Measurements from ENCODE around the gene SPRR2D. TPM values are rescaled to one million over a fixed set of nuclear protein-coding genes. Genes with fewer than 3 reads are reported as not detected.

Gene SPRR2D
- not detected in 2 replicates for total RNA-seq

DNA sequence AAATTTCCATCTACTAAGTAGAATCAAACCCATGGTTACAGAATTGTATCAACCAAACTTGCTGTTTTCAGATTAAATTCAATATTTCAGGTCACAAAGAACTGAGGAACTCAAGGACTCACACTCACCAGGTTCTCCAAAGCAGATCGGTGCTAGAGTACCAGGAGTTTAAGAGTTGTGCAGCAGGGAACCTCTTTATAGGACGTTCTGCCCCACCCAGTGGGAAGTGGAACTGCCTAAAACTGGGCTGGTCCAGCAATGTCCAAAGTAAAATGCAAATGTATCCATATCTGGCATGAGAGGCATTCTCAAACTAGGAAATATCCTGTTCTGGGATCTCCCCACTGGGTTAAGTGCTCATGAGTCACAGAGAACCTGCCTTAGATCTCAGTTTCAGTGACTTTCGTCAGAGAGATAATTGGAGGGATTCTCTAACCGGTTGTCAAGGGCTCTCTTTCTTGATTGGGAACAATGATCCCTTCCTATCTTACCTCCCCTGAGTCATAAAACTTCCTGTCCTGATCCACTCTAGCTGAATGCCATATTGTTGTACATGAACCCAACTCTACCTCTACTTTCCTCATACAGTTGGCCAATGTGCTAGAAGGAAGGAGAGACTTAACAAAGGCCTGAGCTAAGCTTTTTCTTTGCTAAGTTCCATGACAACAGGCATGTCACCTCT is at the start of gene SPRR2D:
Gene SPRR2D, minus strand, starts transcription at position 171 of the 682 bp plus-strand sequence. CDS start 774 bp downstream, outside the sequence.

GRCh38 chr1:153071511-153071910 is 30.6 kb upstream of the SPRR2D start, which contains the start of gene SPRR2B:
Gene SPRR2B, minus strand, starts transcription at chr1:153071611. Its CDS starts 772 bp downstream, at chr1:153070839.

DNA sequence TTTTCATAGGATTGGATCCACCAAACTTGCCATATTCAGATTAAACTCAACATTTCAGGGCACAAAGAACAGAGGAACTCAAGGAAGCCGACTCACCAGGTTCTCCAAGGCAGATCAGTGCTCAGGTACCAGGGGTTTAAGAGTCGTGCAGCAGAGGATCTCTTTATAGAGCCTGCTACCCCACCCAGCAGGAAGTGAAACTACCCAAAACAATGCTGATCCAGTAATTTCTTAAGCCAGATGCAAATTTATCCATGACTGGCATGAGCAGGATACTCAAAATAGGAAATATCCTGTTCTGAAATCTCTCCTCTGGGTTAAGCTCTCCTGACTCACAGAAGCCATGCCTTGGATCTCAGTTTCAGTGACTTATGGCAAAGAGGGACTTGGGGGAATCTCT is 16.5 kb upstream of the SPRR2D start, which contains the start of gene SPRR2A:
Gene SPRR2A, minus strand, starts transcription at position 138 of the 400 bp plus-strand sequence. CDS start 777 bp downstream, outside the sequence.

GRCh38 chr1:153030895-153031294 is 10.0 kb downstream of the SPRR2D start, which contains the start of gene SPRR1B:
Gene SPRR1B, plus strand, starts transcription at chr1:153031203. Its CDS starts 1,143 bp downstream, at chr1:153032346.

GRCh38 chr1:153001382-153001781 is 39.5 kb downstream of the SPRR2D start, which contains the start of gene SPRR3:
Gene SPRR3, plus strand, starts transcription at chr1:153001749. Its CDS starts 1,272 bp downstream, at chr1:153003021.

Other genes with a start within 250 kb of the SPRR2D start
- gene LCE1D, start 244.4 kb downstream of the SPRR2D start, total RNA-seq = not detected in 2 replicates
- not detected in 2 replicates for gene LCE1C, start 234.5 kb downstream of the SPRR2D start, total RNA-seq
- gene LCE1B, start 229.1 kb downstream of the SPRR2D start, total RNA-seq = not detected in 2 replicates
- not detected in 2 replicates for gene LCE1A, start 213.6 kb downstream of the SPRR2D start, total RNA-seq
- not detected in 2 replicates for gene LCE6A, start 198.3 kb downstream of the SPRR2D start, total RNA-seq
- gene LCE7A, start 181.1 kb downstream of the SPRR2D start, total RNA-seq = not detected in 2 replicates
- gene SMCP, start 162.8 kb downstream of the SPRR2D start, total RNA-seq = 0.11 TPM in 1 of 2 replicates, not detected in the other
- gene IVL, start 132.6 kb downstream of the SPRR2D start, total RNA-seq = 0.37 and 1.7 TPM in 2 replicates
- not detected in 2 replicates for gene SPRR5, start 93.9 kb downstream of the SPRR2D start, total RNA-seq
- gene SPRR4, start 70.5 kb downstream of the SPRR2D start, total RNA-seq = not detected in 2 replicates
- gene SPRR1A, start 57.0 kb downstream of the SPRR2D start, total RNA-seq = not detected in 2 replicates
- not detected in 2 replicates for gene SPRR3, start 39.4 kb downstream of the SPRR2D start, total RNA-seq
- gene SPRR1B, start 9.9 kb downstream of the SPRR2D start, total RNA-seq = not detected in 2 replicates
- not detected in 2 replicates for gene SPRR2A, start 16.4 kb upstream of the SPRR2D start, total RNA-seq
- gene SPRR2B, start 30.5 kb upstream of the SPRR2D start, total RNA-seq = not detected in 2 replicates
- not detected in 2 replicates for gene SPRR2E, start 53.4 kb upstream of the SPRR2D start, total RNA-seq
- gene SPRR2F, start 72.4 kb upstream of the SPRR2D start, total RNA-seq = not detected in 2 replicates
- gene SPRR2G, start 109.8 kb upstream of the SPRR2D start, total RNA-seq = not detected in 2 replicates
- gene LELP1, start 162.3 kb upstream of the SPRR2D start, total RNA-seq = not detected in 2 replicates
- gene PRR9, start 176.5 kb upstream of the SPRR2D start, total RNA-seq = 0.12 and 1.2 TPM in 2 replicates
- not detected in 2 replicates for gene LORICRIN, start 218.6 kb upstream of the SPRR2D start, total RNA-seq